Activated CD8-positive, alpha-beta memory T cell treated with anti-CD3 and anti-CD28 coated beads for 1 hour (primary cell): ENCODE results near the gene NEUROD6.

Experiments used
- DNase-seq, 2 donors: peaks; one replicate each; pipeline ENCODE4 v3.0.0-alpha.2; 2020; ENCODE audit warnings: low read depth in 1 of 2; ENCODE audit errors: extremely low read depth in 1 of 2

Gene NEUROD6

DNA sequence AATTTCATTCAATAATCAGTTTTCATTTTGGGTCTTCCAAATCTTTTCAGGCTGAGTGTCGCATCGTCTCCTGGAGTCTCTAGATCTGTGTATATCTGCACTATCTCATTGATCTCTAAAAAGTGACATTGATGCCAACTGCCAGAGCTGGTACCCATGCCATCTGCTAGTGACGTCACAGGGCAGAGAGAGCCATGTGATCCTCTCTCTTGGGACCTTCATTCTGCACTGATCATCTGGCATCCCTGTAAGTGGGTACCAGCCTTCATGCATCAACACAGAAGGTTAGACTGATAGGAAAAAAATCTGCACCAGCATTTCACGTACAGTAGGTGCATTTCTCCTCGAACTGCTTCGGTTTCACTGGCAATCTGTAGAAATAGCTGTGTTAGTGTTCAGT is at the start of gene NEUROD6:
NEUROD6 (minus strand) TSS at position 124 of the 400 bp plus-strand sequence. CDS start 1,458 bp downstream, outside the sequence.
- no peak for DNase-seq

DNA sequence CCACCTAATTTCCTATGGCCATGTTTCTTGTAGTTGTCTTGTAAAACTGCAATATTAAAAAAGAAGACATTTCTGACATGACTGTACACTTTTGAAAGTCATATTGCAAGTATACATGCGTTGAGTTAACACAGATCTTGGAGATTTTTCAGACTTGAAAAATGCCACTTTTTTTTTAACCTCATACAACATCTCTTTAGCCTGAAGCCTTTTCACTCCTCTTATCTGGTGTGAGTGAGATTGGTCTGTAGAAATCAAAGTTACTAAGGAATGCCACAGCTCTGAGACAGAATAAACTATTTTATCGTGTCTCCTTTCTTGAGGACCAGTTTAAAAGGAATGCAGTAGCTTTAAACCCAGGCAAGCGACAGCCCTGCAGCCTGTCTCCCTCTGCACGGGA is 43.9 kb upstream of the NEUROD6 start:
- DNase-seq = no peak

DNA sequence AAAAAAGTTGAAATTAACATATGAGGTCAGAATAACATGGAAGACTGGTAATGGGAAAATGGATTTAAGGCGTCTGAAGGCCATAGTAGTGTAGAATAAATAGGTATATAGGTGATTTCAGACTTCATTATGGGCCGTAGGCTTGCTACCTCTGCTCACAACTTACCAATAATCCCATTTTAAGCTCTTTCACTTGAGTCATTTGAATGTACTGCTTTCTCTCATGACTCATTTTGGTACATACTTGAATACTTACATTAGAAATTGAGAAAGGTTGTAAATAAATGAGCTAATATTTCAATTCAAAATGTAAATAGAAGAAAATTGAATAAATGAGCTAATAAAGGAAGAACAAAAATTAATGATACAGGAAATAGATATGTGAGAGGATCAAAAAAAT is 42.2 kb upstream of the NEUROD6 start:
- DNase-seq = no peak

DNA sequence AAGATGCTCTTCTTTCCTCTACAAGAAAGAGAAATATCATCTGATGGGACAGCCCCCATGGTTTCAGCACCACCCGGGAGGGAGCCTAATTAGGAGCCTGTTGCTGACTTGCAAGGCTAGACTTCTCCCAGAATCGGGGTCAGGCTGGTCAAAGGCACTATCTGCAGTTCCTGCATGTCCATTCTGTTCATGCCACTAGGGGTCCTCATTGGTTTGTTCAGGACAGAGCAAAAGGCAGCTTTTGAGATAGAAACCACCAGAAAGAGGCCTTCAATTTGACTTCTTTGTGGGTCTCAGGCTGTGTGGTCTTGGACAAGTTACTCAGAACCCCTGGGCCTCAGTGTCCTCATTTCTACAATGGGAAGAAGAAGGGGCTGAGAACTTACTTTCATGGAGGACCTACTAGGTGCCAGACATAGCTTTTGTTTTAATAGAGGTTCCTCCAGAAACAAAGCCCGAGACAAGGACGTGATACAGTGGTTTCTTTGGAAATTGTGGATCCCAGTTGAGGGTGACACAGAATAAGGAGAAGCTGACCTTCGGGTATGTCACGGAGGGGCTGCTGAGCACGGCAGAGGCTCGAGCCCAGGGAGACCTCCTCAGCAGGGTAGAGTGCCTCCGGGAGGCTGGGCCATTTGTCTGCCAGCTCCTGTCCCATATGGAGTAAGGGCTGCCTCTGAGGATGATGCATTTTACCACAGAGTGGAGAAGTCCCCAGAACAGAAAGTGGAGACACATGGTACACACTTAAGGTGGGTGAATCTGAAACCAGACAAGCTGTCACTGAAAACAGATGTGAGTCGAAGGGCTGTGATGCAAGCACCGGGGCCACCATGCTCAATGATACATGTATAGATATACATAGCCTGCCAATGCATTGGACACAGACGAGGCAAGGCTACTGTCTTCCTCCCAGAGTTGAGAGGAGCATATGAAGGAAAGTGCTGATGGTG is 33.1 kb upstream of the NEUROD6 start:
- no peak for DNase-seq

DNA sequence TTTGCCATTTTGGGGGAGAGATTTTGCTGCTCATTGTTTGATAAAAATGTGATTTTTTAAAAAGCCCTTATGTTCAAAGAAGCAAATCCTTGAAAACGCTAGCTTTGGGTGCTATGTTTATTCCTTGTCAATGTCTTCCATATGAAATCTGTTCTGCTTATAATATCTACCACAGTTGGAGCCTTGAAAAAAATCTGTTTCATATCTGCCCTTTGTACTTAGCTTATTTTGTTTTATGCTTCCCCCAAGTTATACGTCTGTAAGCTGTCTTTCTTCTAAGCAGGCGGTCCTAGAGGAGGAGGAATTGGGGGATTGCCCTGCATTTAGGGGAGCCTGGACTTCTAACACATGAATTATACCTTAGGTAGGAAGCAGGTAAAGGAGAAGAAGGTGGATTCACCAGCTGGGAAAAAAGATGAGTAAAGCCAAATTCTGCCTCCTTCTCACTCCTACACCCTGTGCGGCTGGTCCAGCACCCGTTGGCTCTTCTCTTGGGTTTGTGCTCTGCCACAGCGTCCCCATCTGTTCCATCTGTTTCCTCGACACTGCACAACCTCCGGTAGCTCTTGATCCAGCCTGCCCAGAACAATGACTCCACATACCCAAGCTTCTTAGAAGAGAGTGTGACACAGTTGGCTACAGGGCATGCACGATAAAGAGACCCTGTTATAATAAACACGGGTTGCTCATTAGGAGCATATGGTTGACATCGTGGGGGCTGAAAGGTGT is 31.9 kb upstream of the NEUROD6 start:
- DNase-seq = no peak

DNA sequence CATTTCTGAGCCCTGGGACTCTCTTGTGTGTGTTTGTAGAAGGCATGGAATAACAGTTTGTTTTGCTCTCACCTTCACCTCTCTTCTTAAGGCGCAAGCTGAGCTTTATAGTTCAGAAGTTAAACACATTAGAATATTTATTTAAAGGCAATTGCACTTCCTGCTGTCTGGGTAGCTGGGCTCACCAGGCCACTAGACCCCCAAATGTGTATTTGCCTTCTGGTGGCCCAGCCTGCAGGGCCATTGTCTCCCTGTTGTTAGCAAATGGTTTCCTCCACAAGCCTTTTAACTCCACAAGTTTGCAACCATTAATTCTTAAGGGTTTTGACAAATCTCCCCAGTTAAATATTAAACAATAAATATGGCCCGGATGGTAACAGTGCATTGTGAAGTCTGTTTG is 31.1 kb upstream of the NEUROD6 start:
- no peak for DNase-seq

DNA sequence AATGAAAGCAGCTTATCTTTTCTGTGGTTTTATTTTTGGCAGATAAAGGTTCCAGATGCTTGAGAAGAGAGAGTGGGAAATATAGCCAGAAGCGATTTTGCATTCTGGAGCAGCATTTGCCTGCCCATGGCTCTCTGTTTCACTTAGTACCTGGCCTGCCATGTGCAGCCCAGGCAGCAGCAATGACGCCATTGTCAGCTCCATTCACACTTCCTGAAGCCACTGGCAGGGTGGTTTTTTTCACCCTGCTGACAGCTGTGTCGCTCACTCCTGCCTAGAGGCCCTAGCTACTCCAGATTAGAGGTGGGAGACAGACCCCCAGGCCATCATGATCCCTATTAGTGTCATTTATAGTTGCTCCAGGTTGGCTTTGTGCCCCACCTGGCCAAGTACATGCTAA is 30.1 kb upstream of the NEUROD6 start:
- no peak for DNase-seq

DNA sequence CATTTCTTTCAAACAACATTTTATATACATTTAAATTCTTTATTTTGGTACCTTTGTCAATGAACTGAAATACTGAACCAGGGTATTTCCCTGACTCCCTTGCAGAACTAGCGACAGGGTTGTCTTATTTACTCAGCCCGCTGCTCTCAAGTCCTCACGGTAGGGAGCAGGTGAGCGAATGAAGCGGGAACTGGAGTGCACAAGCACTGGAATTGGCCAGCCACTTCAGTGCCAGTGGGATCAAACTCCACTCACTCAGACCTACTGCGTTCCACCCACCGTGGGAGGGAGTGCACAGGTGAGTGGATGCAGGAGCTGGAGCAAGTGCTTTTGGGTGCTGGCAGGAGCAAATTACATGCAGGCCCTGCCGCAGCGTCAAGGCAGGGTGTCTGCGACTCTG is 28.1 kb upstream of the NEUROD6 start:
- no peak for DNase-seq

DNA sequence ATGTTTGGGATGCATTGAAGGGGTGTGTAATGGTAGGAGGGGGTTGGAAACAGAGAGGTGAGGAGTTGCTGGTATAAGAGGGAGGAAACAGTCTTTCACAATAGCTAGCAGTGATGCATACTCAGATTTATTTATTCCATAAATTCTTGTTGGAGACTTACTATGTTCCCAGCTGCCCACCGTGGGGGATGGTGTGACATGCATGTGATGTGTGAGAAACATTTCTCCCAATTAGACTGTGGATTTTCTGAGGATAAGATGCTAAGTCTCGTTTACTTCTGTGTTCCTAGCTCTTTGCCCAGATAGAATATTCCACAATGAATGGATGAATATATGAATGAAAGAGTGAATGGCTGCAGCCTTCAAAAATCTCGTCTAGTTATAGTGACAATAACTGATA is 23.0 kb upstream of the NEUROD6 start:
- no peak for DNase-seq

DNA sequence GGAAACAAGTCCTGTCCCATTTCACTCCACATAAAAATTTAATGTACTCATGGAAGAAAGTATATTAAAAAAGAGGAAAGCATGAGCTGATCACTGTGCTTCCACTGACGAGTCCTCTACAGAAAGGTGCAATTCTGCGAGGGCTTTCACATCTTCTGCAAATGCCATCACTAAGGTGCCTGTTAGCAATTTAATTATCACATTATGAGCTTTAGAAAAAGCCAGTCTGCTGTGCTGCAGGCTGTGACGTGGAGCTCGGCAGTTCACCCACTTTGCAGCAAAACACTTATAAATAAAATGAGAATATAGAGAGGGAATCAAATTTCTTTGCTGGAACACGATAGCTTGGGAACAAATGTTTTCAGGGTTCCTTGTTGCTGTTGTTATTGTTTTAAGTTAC is 22.5 kb upstream of the NEUROD6 start:
- DNase-seq = no peak

DNA sequence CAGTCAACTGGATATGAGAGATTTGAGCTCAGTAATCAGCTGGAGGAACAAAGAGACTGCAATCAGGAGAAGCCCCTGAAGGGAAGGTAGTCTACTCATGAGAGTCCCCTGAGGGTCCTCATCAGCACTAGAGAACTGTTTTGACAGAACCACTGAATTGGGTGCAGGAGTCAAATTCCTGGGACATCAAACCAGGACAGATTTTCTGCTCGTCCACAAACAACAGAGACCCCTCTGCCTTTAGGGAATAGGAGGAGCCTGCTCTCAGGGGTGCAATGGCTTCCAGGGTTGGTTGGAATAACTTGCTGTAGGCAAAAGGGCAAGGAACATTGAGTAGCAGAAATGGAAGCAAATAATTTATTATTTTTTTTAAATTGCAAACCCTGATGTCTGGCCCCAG is 21.9 kb upstream of the NEUROD6 start:
- no peak for DNase-seq

DNA sequence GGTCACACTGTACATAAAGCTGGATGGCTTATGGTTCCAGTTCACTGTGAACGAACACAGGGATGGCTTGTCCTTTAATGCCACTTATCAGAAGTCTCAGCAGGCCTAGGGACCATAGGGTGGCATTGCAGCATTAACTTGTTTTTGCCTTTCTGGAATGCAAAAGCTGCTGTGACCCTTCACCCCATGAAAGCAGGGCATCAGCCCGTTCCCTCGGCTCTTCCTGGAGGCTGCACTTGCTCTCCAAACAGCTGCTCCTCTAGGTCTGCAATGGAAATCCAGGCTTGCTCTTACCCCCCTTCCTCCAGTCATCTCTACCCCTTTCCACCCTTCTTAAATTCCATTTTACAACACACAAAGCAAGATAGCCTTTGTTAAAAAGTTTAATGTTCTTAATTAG is 17.9 kb upstream of the NEUROD6 start:
- DNase-seq = no peak

DNA sequence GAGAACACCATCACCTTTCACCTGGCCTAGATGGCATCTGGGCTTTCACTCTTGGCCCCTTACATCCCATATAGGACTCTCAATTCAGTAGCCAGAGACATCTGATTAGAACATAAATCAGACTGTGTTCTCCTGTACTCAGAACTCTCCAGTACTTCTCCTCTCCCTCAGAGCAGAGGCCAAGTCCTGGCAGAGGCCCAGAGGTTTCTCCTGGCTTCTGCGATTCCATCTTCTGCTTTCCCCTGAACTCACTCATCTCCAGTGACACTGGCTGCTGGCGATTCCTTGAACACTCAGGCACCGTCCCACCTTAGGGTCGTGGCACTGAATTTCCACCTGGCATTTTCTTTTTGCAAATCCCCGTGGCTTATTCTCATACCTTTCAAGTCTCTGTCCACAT is 4.9 kb upstream of the NEUROD6 start:
- no peak for DNase-seq

DNA sequence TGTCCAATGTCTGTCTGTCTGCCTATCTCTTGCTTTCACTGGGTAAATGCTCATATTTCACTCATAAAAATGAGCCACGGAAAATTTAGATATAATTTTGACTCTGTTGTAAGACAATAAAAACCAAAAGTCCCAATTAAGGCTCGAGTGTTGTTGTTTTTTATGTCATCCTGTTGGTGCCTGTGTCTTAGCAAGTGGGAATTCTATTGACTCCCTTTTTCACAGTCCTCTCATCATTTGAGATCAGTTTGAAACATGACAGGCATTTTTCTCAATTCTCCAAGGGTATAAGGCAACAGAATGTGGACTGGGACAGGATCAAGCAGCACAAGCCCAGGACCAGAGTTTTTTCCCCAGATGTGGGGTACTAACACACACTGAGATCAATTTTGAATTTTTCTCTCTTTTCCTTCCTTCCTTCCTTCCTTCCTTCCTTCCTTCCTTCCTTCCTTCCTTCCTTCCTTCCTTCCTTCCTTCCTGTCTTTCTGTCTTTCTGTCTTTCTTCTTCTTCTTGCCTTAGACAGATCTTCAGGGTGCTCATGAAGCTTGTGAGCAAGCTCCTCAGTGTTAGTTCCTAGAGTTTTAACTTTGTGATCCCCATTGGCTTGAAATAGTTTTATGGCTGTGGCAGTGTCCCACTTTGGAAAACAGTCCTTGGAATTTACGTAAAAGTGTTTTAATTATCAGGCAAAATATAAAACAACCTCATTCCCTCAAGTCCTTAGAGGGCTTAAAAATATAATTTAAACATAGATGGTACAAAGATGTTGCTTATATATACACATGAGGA is 3.2 kb upstream of the NEUROD6 start:
- no peak for DNase-seq

DNA sequence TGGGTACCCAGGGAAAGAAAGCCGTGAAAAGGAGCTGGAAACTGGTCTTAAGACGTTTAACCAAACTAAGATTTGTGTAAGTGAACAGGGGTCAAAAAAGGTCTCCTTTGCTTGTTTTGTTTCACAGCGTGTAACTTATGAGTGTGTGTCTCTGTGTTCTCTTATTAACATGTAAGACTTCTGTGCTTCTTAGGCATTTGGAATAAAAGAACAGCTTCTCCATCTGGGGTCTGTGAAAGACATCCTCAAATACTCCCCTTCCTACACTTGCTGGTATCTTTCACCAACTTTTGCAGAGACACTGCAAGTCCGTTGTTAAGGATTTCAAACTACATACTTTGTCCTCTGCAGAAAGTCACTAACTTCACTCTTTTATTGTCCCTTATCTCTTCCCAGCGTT is 615 bp upstream of the NEUROD6 start:
- DNase-seq = no peak

DNA sequence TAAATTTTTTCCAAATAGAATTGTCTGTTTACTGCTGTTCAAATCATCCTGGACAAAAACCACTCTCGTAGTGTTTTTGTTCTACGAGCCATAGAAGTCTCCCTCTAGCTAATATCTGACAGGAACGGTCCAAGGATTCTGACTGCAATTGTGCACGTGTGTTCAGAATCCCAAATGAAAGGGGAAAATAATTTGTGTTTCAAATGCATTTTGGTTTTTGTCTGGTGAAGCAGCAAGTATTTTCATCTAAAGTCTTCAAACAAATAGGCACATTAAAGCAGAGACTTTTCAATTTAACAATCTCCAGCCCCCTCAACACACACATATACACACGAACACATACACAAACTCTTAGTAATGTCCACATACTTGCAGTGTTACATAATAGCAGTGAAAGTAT is 475 bp downstream of the NEUROD6 start:
- no peak for DNase-seq

DNA sequence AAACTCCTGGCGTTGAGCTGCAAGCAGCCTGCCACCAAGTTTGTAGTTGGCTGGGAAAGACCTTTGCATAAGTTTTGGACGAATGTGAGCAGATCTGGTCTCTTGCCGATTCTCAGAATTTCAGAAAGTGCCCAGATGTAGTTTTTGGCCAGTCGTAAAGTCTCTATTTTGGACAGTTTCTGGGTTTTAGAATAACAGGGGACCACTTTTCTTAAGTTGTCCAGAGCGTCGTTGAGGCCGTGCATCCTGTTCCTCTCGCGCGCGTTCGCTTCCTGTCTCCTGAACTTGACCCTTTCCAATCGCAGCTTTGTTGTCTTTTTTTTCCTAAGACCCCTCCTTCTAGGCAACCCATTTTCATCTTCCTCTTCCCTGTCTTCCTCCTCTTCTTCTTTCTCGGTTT is 1.8 kb downstream of the NEUROD6 start:
- DNase-seq = no peak

DNA sequence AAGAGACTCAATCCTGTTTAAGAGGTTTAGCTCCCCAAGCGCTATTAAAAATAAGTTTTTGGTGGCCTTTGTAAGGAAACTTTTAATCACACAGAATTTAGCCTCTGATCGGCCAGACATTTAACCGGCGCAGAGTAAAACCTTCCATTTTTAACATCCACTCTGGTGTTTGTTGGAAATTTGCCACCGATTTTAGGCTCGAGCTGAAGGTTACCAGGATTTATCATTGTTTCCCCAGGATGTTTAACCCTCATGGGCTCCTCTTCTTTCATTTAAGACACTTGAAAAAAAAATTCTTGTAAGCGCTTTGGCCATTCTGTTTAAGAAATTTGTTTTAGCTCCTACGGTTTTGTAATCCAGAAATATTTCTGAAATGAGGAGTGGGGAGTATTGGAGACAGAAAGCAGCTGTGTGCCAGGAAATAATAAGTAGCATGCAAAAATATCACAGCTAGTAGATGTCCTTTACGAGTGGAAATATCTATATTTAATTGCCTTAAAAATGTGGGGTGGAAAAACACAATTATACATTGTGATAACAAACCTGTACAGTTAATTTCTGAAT is 3.4 kb downstream of the NEUROD6 start:
- no peak for DNase-seq

DNA sequence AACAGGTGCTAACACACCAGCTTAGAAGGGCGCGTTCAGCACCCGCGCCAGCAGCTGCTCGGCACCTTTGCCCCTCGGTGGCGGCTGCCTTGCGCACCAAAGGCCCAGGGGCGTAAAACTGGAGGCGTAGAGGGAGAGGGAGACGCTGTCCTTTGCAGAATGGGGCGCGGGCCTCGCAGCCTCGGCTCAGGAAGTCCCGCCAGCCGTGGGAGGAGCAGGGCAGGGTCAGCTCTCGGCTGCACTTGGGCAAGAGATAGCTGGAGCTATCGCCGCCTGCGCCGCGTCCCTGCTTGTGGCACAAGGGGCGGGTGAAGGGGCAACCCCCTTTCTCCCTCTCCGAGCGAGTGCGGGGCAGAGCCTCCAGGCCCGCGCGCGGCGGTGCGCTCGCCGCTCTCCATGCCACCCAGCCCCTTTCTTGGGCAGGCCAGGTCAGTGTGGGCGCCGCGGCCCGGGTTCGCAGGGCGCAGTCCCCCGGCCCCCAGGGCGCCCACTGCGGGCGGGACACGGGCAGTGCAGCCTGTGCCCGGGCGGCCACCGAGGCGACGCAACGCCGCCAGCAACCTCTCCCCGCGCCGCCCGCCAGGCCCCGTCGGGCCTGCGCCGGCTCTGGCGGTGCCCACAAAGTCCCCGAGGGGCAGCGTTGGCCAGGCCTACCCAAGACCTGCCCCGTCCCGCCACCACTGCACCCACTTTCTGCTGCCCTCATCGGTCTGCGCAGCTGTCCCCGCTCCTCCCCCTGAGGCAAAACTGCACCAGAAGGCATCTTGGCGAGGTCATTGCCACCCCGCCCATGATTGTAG is 4.1 kb downstream of the NEUROD6 start:
- DNase-seq = no peak

DNA sequence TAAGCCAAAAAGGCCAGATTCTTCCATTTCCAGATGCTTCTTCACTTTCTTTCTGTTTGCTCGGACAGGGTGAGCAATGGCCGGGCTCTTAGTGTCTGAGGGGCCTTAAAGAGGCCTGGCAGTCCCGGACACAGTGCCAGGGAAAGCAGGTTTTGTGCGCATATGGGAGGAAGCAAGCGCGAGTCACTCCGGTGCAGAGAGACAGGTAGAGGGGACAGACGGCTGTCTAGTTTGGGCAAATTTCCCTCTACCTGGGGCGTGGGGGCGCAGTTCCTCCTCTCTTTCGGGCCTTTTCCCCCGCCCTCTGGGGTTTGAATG is 4.7 kb downstream of the NEUROD6 start:
- DNase-seq = no peak
